ENCODE measurements around the gene GID8. TPM values are rescaled to one million over a fixed set of nuclear protein-coding genes. Genes with fewer than 3 reads are reported as not detected.

GID8 gene
- total RNA-seq, 1 experiment from 2014 or later, result 35.6 TPM

GRCh38 chr20:62929051-62929538, 8.9 kb upstream of the GID8 start:
- no peaks in the 10 kb centered on the region for H3K9me3 ChIP-seq (ENCODE audit: control insufficient read depth in 1 of 2, insufficient read depth in 1 of 2, low read depth in 1 of 2, low read length in 2 of 2)
- H3K79me2 ChIP-seq (ENCODE audit: insufficient read depth, low read length), result peaks cover 99% of the 10 kb centered on the region
- no peak for DNase-seq (ENCODE audit: low read depth, low spot score)
- peaks cover 19 to 56% of the 10 kb centered on the region in 2 experiments for H3K4me1 ChIP-seq (ENCODE audit: control insufficient read depth in 1 of 2, insufficient read depth in 2 of 2, low read length in 2 of 2)
- peaks cover 35% of the 10 kb centered on the region for H4K20me1 ChIP-seq (ENCODE audit: insufficient read depth)
- CTCF ChIA-PET, result no interaction called here
- H3K4me3 ChIP-seq (replicated peaks in 1 of 2; ENCODE audit: low read depth in 1 of 2, low read length in 2 of 2), result no peak overlapping the region
- no peak for TF ChIP-seq ATF3 (IDR thresholded peaks at IDR 0.05)
- no peak for TF ChIP-seq FOSL1 (IDR thresholded peaks at IDR 0.05; ENCODE audit: low read depth)
- peak; percentile 41 for ATAC-seq
- H2AFZ ChIP-seq (ENCODE audit: low read depth, low read length, poor library complexity, severe bottlenecking), result no peak overlapping the region
- POLR2A ChIA-PET, result no interaction called here
- no peak overlapping the region for H3K9ac ChIP-seq (ENCODE audit: low read length)
- RAD21 ChIA-PET (ENCODE audit: low non-redundant PET in 1 of 2, low total read pairs in 2 of 2, uncharacterized antibody in 2 of 2, unreplicated experiment in 2 of 2), result no interaction called here
- 0 out of 2 replicates have a peak overlapping the region, but pooled peaks have one; percentile 23 for H3K27ac ChIP-seq (ENCODE audit: low read depth, low read length)
- no TSS peak for BruUV-seq (replicated peaks)
- H3K27me3 ChIP-seq (ENCODE audit: insufficient read depth, low read length), result no peaks in the 10 kb centered on the region
- peaks cover 5 to 7% of the 10 kb centered on the region in 2 experiments; a peak in 1 of 4 replicates for H3K36me3 ChIP-seq (ENCODE audit: control insufficient read depth in 1 of 2, insufficient read depth in 2 of 2, low read length in 2 of 2)
- peak overlapping the region; percentile 36; the same call in 1 of the 2 replicates for H3K4me2 ChIP-seq (ENCODE audit: low read length)
- H3K9me2 ChIP-seq (ENCODE audit: insufficient read depth), result no peaks in the 10 kb centered on the region
- intact Hi-C loops (cut with micrococcal nuclease), result no loop called here

- no TSS peak for BruUV-seq (replicated peaks)
- Histone ChIP-seq H3K36me3 (ENCODE audit: control insufficient read depth in 1 of 2, insufficient read depth in 2 of 2, low read length in 2 of 2) (peaks cover 12 to 28% of the 10 kb centered on the region in 2 experiments; a peak in 2 of 4 replicates), H3K79me2 (ENCODE audit: insufficient read depth, low read length) (peaks cover 100% of the 10 kb centered on the region), H3K4me3 (replicated peaks in 1 of 2; ENCODE audit: low read depth in 1 of 2, low read length in 2 of 2) (no peak overlapping the region), H3K27me3 (ENCODE audit: insufficient read depth, low read length) (no peaks in the 10 kb centered on the region), H4K20me1 (ENCODE audit: insufficient read depth) (peaks cover 40% of the 10 kb centered on the region; the same call in 1 of the 2 replicates), H3K4me1 (ENCODE audit: control insufficient read depth in 1 of 2, insufficient read depth in 2 of 2, low read length in 2 of 2) (peaks cover 14 to 59% of the 10 kb centered on the region in 2 experiments), H3K9ac (ENCODE audit: low read length) (no peak overlapping the region), H2AFZ (ENCODE audit: low read depth, low read length, poor library complexity, severe bottlenecking) (no peak overlapping the region), H3K27ac (ENCODE audit: low read depth, low read length) (no peak overlapping the region), H3K4me2 (ENCODE audit: low read length) (no peak overlapping the region), H3K9me3 (ENCODE audit: control insufficient read depth in 1 of 2, insufficient read depth in 1 of 2, low read depth in 1 of 2, low read length in 2 of 2) (no peaks in the 10 kb centered on the region), H3K9me2 (ENCODE audit: insufficient read depth) (no peaks in the 10 kb centered on the region)
- POLR2A ChIA-PET, result no interaction called here
- DNase-seq (ENCODE audit: low read depth, low spot score) (no peak), ATAC-seq (no peak)
- intact Hi-C loops (cut with micrococcal nuclease), result no loop called here
- TF ChIP-seq MAX (IDR thresholded peaks at IDR 0.05) (no peak), CTCF (IDR thresholded peaks at IDR 0.05 in 2 of 3, conservative IDR thresholded peaks at IDR 0.05 in 1 of 3; ENCODE audit: borderline replicate concordance in 1 of 3, insufficient read depth in 1 of 3, low read depth in 2 of 3, low read length in 2 of 3) (no peak), SP1 (IDR thresholded peaks at IDR 0.05; ENCODE audit: low read depth) (no peak), POLR2A (IDR thresholded peaks at IDR 0.05; ENCODE audit: borderline replicate concordance, extremely low read depth, insufficient read depth, insufficient read length) (no peak), CEBPB (IDR thresholded peaks at IDR 0.05; ENCODE audit: low read depth) (no peak), ELF1 (IDR thresholded peaks at IDR 0.05; ENCODE audit: borderline replicate concordance, low read depth) (no peak), ZFX (IDR thresholded peaks at IDR 0.05) (no peak), ZBTB33 (IDR thresholded peaks at IDR 0.05; ENCODE audit: extremely low read depth, insufficient replicate concordance, low read length) (no peak), SRF (IDR thresholded peaks at IDR 0.05; ENCODE audit: low read depth) (no peak), JUND (IDR thresholded peaks at IDR 0.05) (no peak)
- RAD21 ChIA-PET (ENCODE audit: low non-redundant PET in 1 of 2, low total read pairs in 2 of 2, uncharacterized antibody in 2 of 2, unreplicated experiment in 2 of 2), result no interaction called here
- CTCF ChIA-PET, result no interaction called here
These were observed 6.5 kb upstream of the GID8 start for GRCh38 chr20:62931464-62931863.
